Thyroid gland (tissue), 4 donors: ENCODE measurements around the gene PXDN.

ENCODE experiments used
- POLR2A ChIP-seq, 2 donors: fragments of 450-650 bp; IDR thresholded peaks; one replicate each; pipeline ENCODE4 v1.6.1; 2017; ENCODE audit warnings: antibody characterized with exemption in 2 of 2, mild to moderate bottlenecking in 2 of 2, moderate library complexity in 1 of 2
- TF ChIP-seq, protein P1 (sequence below), 6 experiments: fragments of 200-600 bp in 3 of 6; fragments of 450-650 bp in 3 of 6; sonication (generic) in 3 of 6; IDR thresholded peaks; one replicate each; pipeline ENCODE4 v1.5.1; 2016 to 2019; ENCODE audit warnings: antibody characterized with exemption in 6 of 6, mild to moderate bottlenecking in 2 of 6, inconsistent platforms in 1 of 6, moderate library complexity in 1 of 6

DNA sequence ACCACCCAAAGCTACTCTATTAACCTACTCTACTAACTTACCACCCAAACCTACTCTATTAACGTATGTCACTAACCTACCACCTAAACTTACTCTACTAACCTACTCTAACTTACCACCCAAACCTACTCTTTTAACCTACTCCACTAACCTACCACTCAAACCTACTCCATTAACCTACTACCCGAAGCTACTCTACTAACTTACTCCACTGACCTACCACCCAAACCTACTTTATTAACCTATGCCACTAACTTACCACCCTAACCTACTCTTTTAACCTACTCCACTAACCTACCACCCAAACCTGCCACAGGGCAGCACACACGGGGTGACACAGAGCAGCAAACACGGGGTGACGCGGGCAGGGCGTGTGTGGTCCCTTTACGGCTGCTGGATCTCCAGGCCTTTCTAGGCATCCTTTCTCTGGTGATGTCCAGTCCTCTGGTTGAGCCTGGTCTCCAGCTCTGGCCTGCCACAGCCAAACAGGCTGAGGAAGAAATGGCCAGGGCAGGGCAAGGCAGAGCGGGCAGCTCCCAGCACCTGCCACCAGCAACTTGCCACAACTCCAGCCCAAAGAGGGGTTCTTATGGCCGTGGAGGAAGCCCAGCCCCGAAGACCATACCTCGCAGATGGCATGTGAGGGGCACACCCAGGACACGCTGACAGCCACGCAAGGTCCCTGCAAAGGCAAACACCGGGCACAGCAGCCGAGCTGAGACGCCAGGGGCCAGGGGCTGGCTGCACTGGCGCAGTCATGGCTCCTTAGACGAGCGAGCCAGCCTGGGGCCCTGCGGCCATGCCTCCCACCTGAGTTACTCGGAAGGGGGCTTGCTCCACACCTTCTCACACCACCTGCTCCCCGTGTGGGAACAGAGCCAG is 25.7 kb downstream of the PXDN start:
- TF ChIP-seq, protein P1, sequence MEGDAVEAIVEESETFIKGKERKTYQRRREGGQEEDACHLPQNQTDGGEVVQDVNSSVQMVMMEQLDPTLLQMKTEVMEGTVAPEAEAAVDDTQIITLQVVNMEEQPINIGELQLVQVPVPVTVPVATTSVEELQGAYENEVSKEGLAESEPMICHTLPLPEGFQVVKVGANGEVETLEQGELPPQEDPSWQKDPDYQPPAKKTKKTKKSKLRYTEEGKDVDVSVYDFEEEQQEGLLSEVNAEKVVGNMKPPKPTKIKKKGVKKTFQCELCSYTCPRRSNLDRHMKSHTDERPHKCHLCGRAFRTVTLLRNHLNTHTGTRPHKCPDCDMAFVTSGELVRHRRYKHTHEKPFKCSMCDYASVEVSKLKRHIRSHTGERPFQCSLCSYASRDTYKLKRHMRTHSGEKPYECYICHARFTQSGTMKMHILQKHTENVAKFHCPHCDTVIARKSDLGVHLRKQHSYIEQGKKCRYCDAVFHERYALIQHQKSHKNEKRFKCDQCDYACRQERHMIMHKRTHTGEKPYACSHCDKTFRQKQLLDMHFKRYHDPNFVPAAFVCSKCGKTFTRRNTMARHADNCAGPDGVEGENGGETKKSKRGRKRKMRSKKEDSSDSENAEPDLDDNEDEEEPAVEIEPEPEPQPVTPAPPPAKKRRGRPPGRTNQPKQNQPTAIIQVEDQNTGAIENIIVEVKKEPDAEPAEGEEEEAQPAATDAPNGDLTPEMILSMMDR (IDR thresholded peaks at IDR 0.05), result no peak
- TF ChIP-seq POLR2A (IDR thresholded peaks at IDR 0.05), result no peak
